Measurements from ENCODE around the gene CCDC157.

Gene CCDC157

DNA sequence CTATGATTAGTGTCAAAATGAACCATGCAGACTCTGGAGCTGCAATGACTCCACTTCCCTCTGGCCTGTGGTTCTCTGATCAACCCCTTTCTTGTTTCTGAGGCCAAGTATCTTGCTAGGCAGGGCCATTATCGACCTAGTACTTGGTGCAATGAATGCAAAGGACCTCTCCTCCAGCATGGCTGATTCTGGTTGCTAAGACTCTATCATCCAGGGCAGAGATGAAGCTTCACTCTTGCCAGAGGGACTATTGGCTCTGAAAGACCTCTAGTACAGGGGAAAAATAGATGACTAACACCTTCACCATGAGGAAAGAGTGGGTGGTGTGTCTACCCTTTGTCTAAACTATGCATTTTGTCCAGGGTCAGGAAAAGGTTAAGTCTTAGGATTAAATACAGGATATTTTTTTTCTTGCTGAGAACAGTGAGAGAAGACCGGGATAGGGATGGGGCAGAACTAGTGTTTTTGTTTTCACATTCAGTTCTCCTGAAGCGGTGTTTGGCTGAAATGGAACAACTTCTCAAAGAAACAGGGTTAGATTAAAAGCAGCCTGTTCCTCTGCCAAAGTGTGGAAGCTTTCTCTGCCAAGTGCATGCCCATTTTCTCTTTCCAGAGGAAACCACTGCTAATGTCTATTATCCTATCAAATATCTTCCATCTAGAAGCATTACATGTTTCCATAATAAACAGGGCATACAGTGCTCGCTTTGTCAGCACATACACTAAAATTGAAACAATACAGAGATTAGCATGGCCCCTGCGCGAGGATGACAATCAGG is 63.7 kb downstream of the CCDC157 start:
- peak overlapping the region; percentile 99 for H3K27ac ChIP-seq (ENCODE audit: poor library complexity, severe bottlenecking)
- no peak overlapping the region for H3K4me3 ChIP-seq (ENCODE audit: severe bottlenecking)

DNA sequence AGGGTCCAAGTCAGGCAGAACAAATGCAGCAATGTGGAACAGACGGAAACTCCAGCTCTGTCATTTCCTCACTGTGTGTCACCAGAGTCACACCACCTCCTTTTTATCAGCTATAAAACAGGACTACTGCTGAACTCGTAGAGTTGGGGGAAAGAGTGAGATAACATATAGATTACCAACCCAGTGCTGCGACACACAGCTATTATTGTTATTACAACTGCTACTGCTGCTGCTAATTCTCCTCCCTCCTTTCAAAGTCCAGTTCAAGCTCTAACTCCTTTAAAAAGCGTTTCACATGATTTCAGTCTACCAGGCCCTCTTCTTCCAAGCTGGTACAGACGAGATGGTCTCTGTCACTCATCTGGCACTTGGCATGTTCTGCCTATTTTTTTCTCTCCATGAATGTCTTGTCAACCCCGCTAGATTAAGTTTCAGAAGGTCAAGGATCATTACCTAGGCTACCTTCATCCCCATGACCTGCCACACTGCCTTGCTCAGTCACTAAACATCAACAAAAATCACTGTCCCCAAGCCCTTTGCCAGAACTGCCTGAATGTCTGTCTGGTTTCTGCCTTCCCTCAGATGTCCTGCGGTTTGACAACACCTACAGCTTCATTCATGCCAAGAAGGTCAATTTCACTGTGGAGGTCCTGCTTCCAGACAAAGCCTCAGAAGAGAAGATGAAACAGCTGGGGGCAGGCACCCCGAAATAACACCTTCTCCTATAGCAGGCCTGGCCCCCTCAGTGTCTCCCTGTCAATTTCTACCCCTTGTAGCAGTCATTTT is 65.1 kb downstream of the CCDC157 start:
- Histone ChIP-seq H3K27ac (ENCODE audit: poor library complexity, severe bottlenecking) (peak overlapping the region; percentile 99), H3K4me1 (ENCODE audit: insufficient read depth, poor library complexity, severe bottlenecking) (peaks cover 36% of the 10 kb centered on the region), H3K36me3 (ENCODE audit: low read depth) (peaks cover 58% of the 10 kb centered on the region), H3K4me3 (ENCODE audit: severe bottlenecking) (no peak overlapping the region), H3K9me3 (ENCODE audit: severe bottlenecking) (no peaks in the 10 kb centered on the region), H3K27me3 (ENCODE audit: insufficient read depth, poor library complexity, severe bottlenecking) (no peaks in the 10 kb centered on the region)
- no peak for ATAC-seq (ENCODE audit: low read depth)
- no peak for TF ChIP-seq CTCF (IDR thresholded peaks at IDR 0.05; ENCODE audit: poor library complexity, severe bottlenecking)
- no peak for DNase-seq (ENCODE audit: low spot score)

More for the DNA sequence above, 63.7 kb downstream of the CCDC157 start:
- DNase-seq (ENCODE audit: low spot score) (no peak), ATAC-seq (ENCODE audit: low read depth) (peak; percentile 51)
- Histone ChIP-seq H3K4me1 (ENCODE audit: insufficient read depth, poor library complexity, severe bottlenecking) (peaks cover 36% of the 10 kb centered on the region), H3K27me3 (ENCODE audit: insufficient read depth, poor library complexity, severe bottlenecking) (no peaks in the 10 kb centered on the region), H3K36me3 (ENCODE audit: low read depth) (peaks cover 70% of the 10 kb centered on the region), H3K9me3 (ENCODE audit: severe bottlenecking) (no peaks in the 10 kb centered on the region)
- TF ChIP-seq CTCF (IDR thresholded peaks at IDR 0.05; ENCODE audit: poor library complexity, severe bottlenecking), result no peak

- ATAC-seq (ENCODE audit: low read depth), result peak; percentile 50
Observed at GRCh38 chr22:30422481-30423300, 65.9 kb downstream of the CCDC157 start.

GRCh38 chr22:30423301-30423958 is 66.6 kb downstream of the CCDC157 start:
- peak; percentile 19 for ATAC-seq (ENCODE audit: low read depth)
- H3K27ac ChIP-seq (ENCODE audit: poor library complexity, severe bottlenecking), result peak overlapping the region; percentile 99
- H3K27me3 ChIP-seq (ENCODE audit: insufficient read depth, poor library complexity, severe bottlenecking), result no peaks in the 10 kb centered on the region
- no peaks in the 10 kb centered on the region for H3K9me3 ChIP-seq (ENCODE audit: severe bottlenecking)
- TF ChIP-seq CTCF (IDR thresholded peaks at IDR 0.05; ENCODE audit: poor library complexity, severe bottlenecking), result no peak
- peaks cover 36% of the 10 kb centered on the region for H3K4me1 ChIP-seq (ENCODE audit: insufficient read depth, poor library complexity, severe bottlenecking)
- H3K4me3 ChIP-seq (ENCODE audit: severe bottlenecking), result peak overlapping the region; percentile 59
- H3K36me3 ChIP-seq (ENCODE audit: low read depth), result peaks cover 57% of the 10 kb centered on the region
- DNase-seq (ENCODE audit: low spot score), result peak; percentile 82

More at GRCh38 chr22:30422481-30423300, 65.9 kb downstream of the CCDC157 start:
- Histone ChIP-seq H3K4me3 (ENCODE audit: severe bottlenecking) (peak overlapping the region; percentile 59), H3K36me3 (ENCODE audit: low read depth) (peaks cover 58% of the 10 kb centered on the region), H3K4me1 (ENCODE audit: insufficient read depth, poor library complexity, severe bottlenecking) (peaks cover 36% of the 10 kb centered on the region), H3K27me3 (ENCODE audit: insufficient read depth, poor library complexity, severe bottlenecking) (no peaks in the 10 kb centered on the region), H3K9me3 (ENCODE audit: severe bottlenecking) (no peaks in the 10 kb centered on the region), H3K27ac (ENCODE audit: poor library complexity, severe bottlenecking) (peak overlapping the region; percentile 99)
- DNase-seq (ENCODE audit: low spot score), result peak; percentile 89
- TF ChIP-seq CTCF (IDR thresholded peaks at IDR 0.05; ENCODE audit: poor library complexity, severe bottlenecking), result no peak

Data from RWPE2 (cell line).